SU-DHL-6 (cell line): ENCODE results near the gene SNCA.

Experiments used
- CTCF ChIP-seq: fragments of 200-600 bp; sonication (generic); IDR thresholded peaks from one replicate; pipeline ENCODE4 v1.5.1; 2017; ENCODE audit warnings: antibody characterized with exemption, mild to moderate bottlenecking, low read length, moderate library complexity; ENCODE audit not compliant: insufficient read depth, poor library complexity, severe bottlenecking
- EZH2phosphoT487 ChIP-seq: fragments of 200-600 bp; sonication (generic), shearing (Covaris generic); conservative IDR thresholded peaks from 2 replicates; pipeline ENCODE4 v1.6.1; 2018; ENCODE audit warnings: mild to moderate bottlenecking, antibody characterized with exemption, low read length, moderate library complexity, mixed read lengths

DNA sequence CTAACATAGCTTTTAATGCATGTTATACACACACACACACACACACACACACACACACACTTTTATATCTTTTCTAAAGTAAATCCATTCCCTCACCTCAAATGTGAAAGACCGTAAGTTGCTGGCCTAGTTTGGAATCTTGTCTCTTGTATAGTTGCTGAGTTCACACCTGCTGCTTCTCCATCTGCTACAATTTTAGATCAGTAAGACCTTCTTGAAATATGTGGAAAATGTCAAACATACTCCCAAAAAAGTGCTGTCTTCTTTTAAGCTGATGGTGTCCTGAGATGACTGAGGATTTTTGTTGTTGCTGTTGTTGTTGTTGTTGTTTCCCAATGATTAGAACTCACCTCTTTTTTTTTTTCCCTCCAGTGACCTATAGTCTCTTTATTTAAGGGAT, 121.3 kb downstream of the SNCA start:
- no peak for TF ChIP-seq CTCF
- no peak for TF ChIP-seq EZH2phosphoT487
